Fibroblast of lung (primary cell): Measurements from ENCODE around the gene CHEK1. TPM values are rescaled to one million over a fixed set of nuclear protein-coding genes. Genes with fewer than 3 reads are reported as not detected.
A peak's percentile ranks its signal among the peaks of the same experiment; 100 is the strongest.

Experiments
- DNase-seq, 2 donors: peaks; one replicate each; pipeline versions ENCODE4 v3.0.0 to v3.0.0-alpha.2; 2010; ENCODE audit warnings: low read depth in 2 of 2
- H2AFZ ChIP-seq: 2 replicates; pipeline ENCODE4 v1.5.1; 2012; ENCODE audit warnings: low read length, control low read depth, inconsistent platforms
- H3K27ac ChIP-seq: 2 replicates; pipeline ENCODE4 v1.5.1; 2011; ENCODE audit warnings: low read length, control low read depth; ENCODE audit not compliant: insufficient read depth
- H3K27me3 ChIP-seq: 2 replicates; pipeline ENCODE4 v1.5.1; 2011; ENCODE audit warnings: mild to moderate bottlenecking, low read length; ENCODE audit not compliant: control insufficient read depth, insufficient read depth
- H3K36me3 ChIP-seq: 2 replicates; pipeline ENCODE4 v1.5.1; 2011; ENCODE audit warnings: low read length; ENCODE audit not compliant: control insufficient read depth, insufficient read depth
- H3K4me1 ChIP-seq: 2 replicates; pipeline ENCODE4 v1.5.1; 2011; ENCODE audit warnings: low read length; ENCODE audit not compliant: control insufficient read depth, insufficient read depth; ENCODE audit errors: extremely low read depth
- H3K4me2 ChIP-seq: 2 replicates; pipeline ENCODE4 v1.5.1; 2011; ENCODE audit warnings: low read length, control low read depth; ENCODE audit not compliant: insufficient read depth; ENCODE audit errors: extremely low read depth
- H3K4me3 ChIP-seq, 4 experiments: fragments of 200-600 bp in 1 of 4; sonication (generic) in 1 of 4; replicated peaks in 1 of 4; 2 replicates each; pipeline ENCODE4 v1.5.1; 2011 to 2016; ENCODE audit warnings: low read length in 4 of 4, low read depth in 3 of 4, mild to moderate bottlenecking in 3 of 4, control low read depth in 2 of 4, inconsistent platforms in 1 of 4, mixed read lengths in 1 of 4; ENCODE audit not compliant: insufficient read depth in 1 of 4; ENCODE audit errors: control extremely low read depth in 1 of 4
- H3K79me2 ChIP-seq: 2 replicates; pipeline ENCODE4 v1.5.1; 2012; ENCODE audit warnings: mild to moderate bottlenecking, low read length, inconsistent platforms; ENCODE audit not compliant: control insufficient read depth, insufficient read depth
- H3K9ac ChIP-seq: 2 replicates; pipeline ENCODE4 v1.5.1; 2011; ENCODE audit warnings: mild to moderate bottlenecking, low read length, control low read depth; ENCODE audit not compliant: insufficient read depth
- H3K9me3 ChIP-seq: 2 replicates; pipeline ENCODE4 v1.5.1; 2012; ENCODE audit warnings: low read depth, low read length; ENCODE audit not compliant: control insufficient read depth, insufficient read depth
- H4K20me1 ChIP-seq: 2 replicates; pipeline ENCODE4 v1.5.1; 2011; ENCODE audit warnings: low read length; ENCODE audit not compliant: control insufficient read depth, insufficient read depth; ENCODE audit errors: extremely low read depth
- EZH2 ChIP-seq: IDR thresholded peaks from 2 replicates; pipeline ENCODE4 v1.5.1; 2012; ENCODE audit warnings: low read length, control low read depth, mild to moderate bottlenecking; ENCODE audit errors: missing control alignments
- polyA plus RNA-seq, 2 donors: library from polyadenylated mRNA; depleted of rRNA in 1 of 2; stranded (reverse) in 1 of 2; unstranded in 1 of 2; fragments of >200 nt; gene quantifications; 2 replicates each; pipeline ENCODE4 v1.2.1, GENCODE V29; 2011 to 2012; ENCODE audit warnings: missing spikeins in 1 of 2
- total RNA-seq: library from RNA; depleted of rRNA; stranded (reverse); fragments of >200 nt; gene quantifications from 2 replicates; pipeline ENCODE4 v1.2.1, GENCODE V29; 2014
- TF ChIP-seq, protein P1 (sequence below), 2 donors: IDR thresholded peaks in 1 of 2; conservative IDR thresholded peaks in 1 of 2; 1 replicate in 1 of 2; 2 replicates in 1 of 2; pipeline ENCODE4 v1.5.1; 2011 to 2012; ENCODE audit warnings: low read length in 2 of 2, control low read depth in 1 of 2, inconsistent platforms in 1 of 2, low read depth in 1 of 2, mild to moderate bottlenecking in 1 of 2

The CHEK1 gene
- total and polyA plus RNA-seq, 2 donors (not counting 1 experiment from before 2014, with no cell fraction given): 28.3 to 39.5 TPM

DNA sequence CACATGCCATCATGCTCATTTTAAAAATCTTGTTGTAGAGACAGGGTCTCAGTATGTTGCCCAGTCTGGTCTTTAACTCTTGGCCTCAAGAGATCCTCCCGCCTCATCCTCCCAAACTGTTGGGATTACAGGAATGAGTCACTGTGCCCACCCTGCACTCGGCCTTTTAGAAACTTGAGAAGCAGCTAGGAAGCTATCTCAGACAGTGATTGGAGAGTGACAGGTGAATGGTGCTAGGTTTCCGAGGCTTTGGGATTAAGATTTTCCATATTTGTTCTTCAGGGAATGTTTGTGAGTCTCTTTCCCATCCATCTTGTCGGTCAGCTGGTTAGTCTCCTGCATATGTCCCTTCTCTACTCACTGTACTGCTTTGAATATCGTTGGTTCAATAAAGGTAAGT lies 45.2 kb upstream of the CHEK1 start:
- H2AFZ ChIP-seq: no peak overlapping the region
- H3K4me1 ChIP-seq: no peaks in the 10 kb centered on the region
- TF ChIP-seq, protein P1, sequence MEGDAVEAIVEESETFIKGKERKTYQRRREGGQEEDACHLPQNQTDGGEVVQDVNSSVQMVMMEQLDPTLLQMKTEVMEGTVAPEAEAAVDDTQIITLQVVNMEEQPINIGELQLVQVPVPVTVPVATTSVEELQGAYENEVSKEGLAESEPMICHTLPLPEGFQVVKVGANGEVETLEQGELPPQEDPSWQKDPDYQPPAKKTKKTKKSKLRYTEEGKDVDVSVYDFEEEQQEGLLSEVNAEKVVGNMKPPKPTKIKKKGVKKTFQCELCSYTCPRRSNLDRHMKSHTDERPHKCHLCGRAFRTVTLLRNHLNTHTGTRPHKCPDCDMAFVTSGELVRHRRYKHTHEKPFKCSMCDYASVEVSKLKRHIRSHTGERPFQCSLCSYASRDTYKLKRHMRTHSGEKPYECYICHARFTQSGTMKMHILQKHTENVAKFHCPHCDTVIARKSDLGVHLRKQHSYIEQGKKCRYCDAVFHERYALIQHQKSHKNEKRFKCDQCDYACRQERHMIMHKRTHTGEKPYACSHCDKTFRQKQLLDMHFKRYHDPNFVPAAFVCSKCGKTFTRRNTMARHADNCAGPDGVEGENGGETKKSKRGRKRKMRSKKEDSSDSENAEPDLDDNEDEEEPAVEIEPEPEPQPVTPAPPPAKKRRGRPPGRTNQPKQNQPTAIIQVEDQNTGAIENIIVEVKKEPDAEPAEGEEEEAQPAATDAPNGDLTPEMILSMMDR (conservative IDR thresholded peaks at IDR 0.05 in 1 of 2, IDR thresholded peaks at IDR 0.05 in 1 of 2; ENCODE audit: low read depth in 1 of 2, low read length in 2 of 2): no peak
- TF ChIP-seq EZH2: no peak
- no peak overlapping the region for H3K4me3 ChIP-seq
- DNase-seq: no peak
- no peak overlapping the region for H3K4me2 ChIP-seq
- no peaks in the 10 kb centered on the region for H3K79me2 ChIP-seq
- no peaks in the 10 kb centered on the region for H3K9me3 ChIP-seq
- no peaks in the 10 kb centered on the region for H4K20me1 ChIP-seq
- no peak overlapping the region for H3K9ac ChIP-seq
- no peak overlapping the region for H3K27ac ChIP-seq
- H3K36me3 ChIP-seq: peaks cover 6% of the 10 kb centered on the region
- H3K27me3 ChIP-seq: no peaks in the 10 kb centered on the region

GRCh38 chr11:125583496-125583895 lies 41.5 kb upstream of the CHEK1 start:
- no peak overlapping the region for H3K4me3 ChIP-seq
- no peaks in the 10 kb centered on the region for H3K4me1 ChIP-seq
- TF ChIP-seq, protein P1 (conservative IDR thresholded peaks at IDR 0.05 in 1 of 2, IDR thresholded peaks at IDR 0.05 in 1 of 2; ENCODE audit: low read depth in 1 of 2, low read length in 2 of 2): no peak
- H3K27ac ChIP-seq: no peak overlapping the region
- H3K36me3 ChIP-seq: peaks cover 3% of the 10 kb centered on the region
- no peaks in the 10 kb centered on the region for H3K27me3 ChIP-seq
- H3K9me3 ChIP-seq: no peaks in the 10 kb centered on the region
- H3K9ac ChIP-seq: no peak overlapping the region
- H4K20me1 ChIP-seq: no peaks in the 10 kb centered on the region
- H3K79me2 ChIP-seq: no peaks in the 10 kb centered on the region
- H2AFZ ChIP-seq: no peak overlapping the region
- DNase-seq: no peak
- H3K4me2 ChIP-seq: no peak overlapping the region

GRCh38 chr11:125585487-125585886 lies 39.5 kb upstream of the CHEK1 start:
- Histone ChIP-seq H3K4me2 (no peak overlapping the region), H3K36me3 (peaks cover 2% of the 10 kb centered on the region), H3K4me1 (no peaks in the 10 kb centered on the region), H4K20me1 (no peaks in the 10 kb centered on the region), H3K4me3 (no peak overlapping the region), H3K79me2 (no peaks in the 10 kb centered on the region), H3K27me3 (no peaks in the 10 kb centered on the region), H3K9ac (no peak overlapping the region), H3K9me3 (no peaks in the 10 kb centered on the region), H3K27ac (no peak overlapping the region), H2AFZ (no peak overlapping the region)
- TF ChIP-seq, protein P1 (conservative IDR thresholded peaks at IDR 0.05 in 1 of 2, IDR thresholded peaks at IDR 0.05 in 1 of 2; ENCODE audit: low read depth in 1 of 2, low read length in 2 of 2): no peak
- TF ChIP-seq EZH2: no peak
- DNase-seq: peak in 1 of 2 donors; percentile 11
